Fibroblast of lung (primary cell): Measurements from ENCODE around the gene SVEP1. TPM values are rescaled to one million over a fixed set of nuclear protein-coding genes. Genes with fewer than 3 reads are reported as not detected.
A peak's percentile ranks its signal among the peaks of the same experiment; 100 is the strongest.

Experiments used
- DNase-seq, 2 donors: peaks; one replicate each; pipeline versions ENCODE4 v3.0.0 to v3.0.0-alpha.2; 2010; ENCODE audit warnings: low read depth in 2 of 2
- H2AFZ ChIP-seq: 2 replicates; pipeline ENCODE4 v1.5.1; 2012; ENCODE audit warnings: low read length, control low read depth, inconsistent platforms
- H3K27ac ChIP-seq: 2 replicates; pipeline ENCODE4 v1.5.1; 2011; ENCODE audit warnings: low read length, control low read depth; ENCODE audit not compliant: insufficient read depth
- H3K27me3 ChIP-seq: 2 replicates; pipeline ENCODE4 v1.5.1; 2011; ENCODE audit warnings: mild to moderate bottlenecking, low read length; ENCODE audit not compliant: control insufficient read depth, insufficient read depth
- H3K36me3 ChIP-seq: 2 replicates; pipeline ENCODE4 v1.5.1; 2011; ENCODE audit warnings: low read length; ENCODE audit not compliant: control insufficient read depth, insufficient read depth
- H3K4me1 ChIP-seq: 2 replicates; pipeline ENCODE4 v1.5.1; 2011; ENCODE audit warnings: low read length; ENCODE audit not compliant: control insufficient read depth, insufficient read depth; ENCODE audit errors: extremely low read depth
- H3K4me2 ChIP-seq: 2 replicates; pipeline ENCODE4 v1.5.1; 2011; ENCODE audit warnings: low read length, control low read depth; ENCODE audit not compliant: insufficient read depth; ENCODE audit errors: extremely low read depth
- H3K4me3 ChIP-seq, 4 experiments: fragments of 200-600 bp in 1 of 4; sonication (generic) in 1 of 4; replicated peaks in 1 of 4; 2 replicates each; pipeline ENCODE4 v1.5.1; 2011 to 2016; ENCODE audit warnings: low read length in 4 of 4, low read depth in 3 of 4, mild to moderate bottlenecking in 3 of 4, control low read depth in 2 of 4, inconsistent platforms in 1 of 4, mixed read lengths in 1 of 4; ENCODE audit not compliant: insufficient read depth in 1 of 4; ENCODE audit errors: control extremely low read depth in 1 of 4
- H3K79me2 ChIP-seq: 2 replicates; pipeline ENCODE4 v1.5.1; 2012; ENCODE audit warnings: mild to moderate bottlenecking, low read length, inconsistent platforms; ENCODE audit not compliant: control insufficient read depth, insufficient read depth
- H3K9ac ChIP-seq: 2 replicates; pipeline ENCODE4 v1.5.1; 2011; ENCODE audit warnings: mild to moderate bottlenecking, low read length, control low read depth; ENCODE audit not compliant: insufficient read depth
- H3K9me3 ChIP-seq: 2 replicates; pipeline ENCODE4 v1.5.1; 2012; ENCODE audit warnings: low read depth, low read length; ENCODE audit not compliant: control insufficient read depth, insufficient read depth
- H4K20me1 ChIP-seq: 2 replicates; pipeline ENCODE4 v1.5.1; 2011; ENCODE audit warnings: low read length; ENCODE audit not compliant: control insufficient read depth, insufficient read depth; ENCODE audit errors: extremely low read depth
- EZH2 ChIP-seq: IDR thresholded peaks from 2 replicates; pipeline ENCODE4 v1.5.1; 2012; ENCODE audit warnings: low read length, control low read depth, mild to moderate bottlenecking; ENCODE audit errors: missing control alignments
- polyA plus RNA-seq, 2 donors: library from polyadenylated mRNA; depleted of rRNA in 1 of 2; stranded (reverse) in 1 of 2; unstranded in 1 of 2; fragments of >200 nt; gene quantifications; 2 replicates each; pipeline ENCODE4 v1.2.1, GENCODE V29; 2011 to 2012; ENCODE audit warnings: missing spikeins in 1 of 2
- total RNA-seq: library from RNA; depleted of rRNA; stranded (reverse); fragments of >200 nt; gene quantifications from 2 replicates; pipeline ENCODE4 v1.2.1, GENCODE V29; 2014
- TF ChIP-seq, protein P1 (sequence below), 2 donors: IDR thresholded peaks in 1 of 2; conservative IDR thresholded peaks in 1 of 2; 1 replicate in 1 of 2; 2 replicates in 1 of 2; pipeline ENCODE4 v1.5.1; 2011 to 2012; ENCODE audit warnings: low read length in 2 of 2, control low read depth in 1 of 2, inconsistent platforms in 1 of 2, low read depth in 1 of 2, mild to moderate bottlenecking in 1 of 2

Gene SVEP1
- total and polyA plus RNA-seq, 2 donors (not counting 1 experiment from before 2014, with no cell fraction given), result 46.3 to 96.9 TPM

DNA sequence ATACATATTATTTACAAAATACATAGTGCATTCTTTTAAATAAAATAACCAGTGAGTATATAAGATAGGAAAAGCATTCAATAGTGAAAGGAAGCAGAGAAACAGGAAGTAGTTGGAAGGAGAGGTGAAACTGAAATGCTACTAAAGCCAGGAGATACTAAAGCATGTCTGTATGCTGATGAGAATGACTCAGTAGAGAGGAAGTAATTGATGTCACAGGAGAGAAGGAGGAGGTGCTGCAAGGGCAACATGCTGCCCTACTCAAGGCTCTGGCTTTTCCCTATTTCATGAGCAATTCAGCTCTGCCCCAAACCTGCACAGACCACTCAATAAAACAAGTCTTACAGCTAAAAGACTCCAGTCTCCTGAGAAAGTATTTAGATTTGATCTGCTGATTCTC is 133.4 kb downstream of the SVEP1 start:
- DNase-seq, result no peak
- Histone ChIP-seq H3K36me3 (peaks cover 2% of the 10 kb centered on the region), H3K4me1 (peaks cover 7% of the 10 kb centered on the region)

DNA sequence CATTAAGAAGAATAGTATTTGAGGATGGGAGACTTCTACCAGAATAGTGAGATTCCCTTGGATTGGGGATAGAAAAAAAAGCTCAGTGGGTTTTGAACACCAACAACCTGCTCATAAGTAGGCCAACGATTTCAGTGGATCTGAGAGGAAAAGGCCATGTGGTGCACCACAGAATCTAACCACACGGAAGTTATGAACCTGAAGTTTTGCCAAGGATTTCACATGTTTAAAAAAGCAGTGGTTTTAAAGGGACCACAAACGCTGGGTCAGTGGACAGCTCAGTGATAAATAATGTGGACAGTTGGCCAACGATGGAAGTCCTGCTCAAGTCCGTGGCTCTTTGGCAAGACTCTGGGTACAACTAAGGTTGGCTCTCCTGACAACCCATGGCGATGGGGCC is 134.6 kb downstream of the SVEP1 start:
- Histone ChIP-seq H3K9ac (no peak overlapping the region), H4K20me1 (no peaks in the 10 kb centered on the region), H3K4me3 (no peak overlapping the region), H3K9me3 (no peaks in the 10 kb centered on the region), H3K36me3 (peaks cover under 1% of the 10 kb centered on the region), H3K4me1 (peaks cover 15% of the 10 kb centered on the region), H3K27me3 (no peaks in the 10 kb centered on the region), H3K4me2 (no peak overlapping the region), H3K27ac (no peak overlapping the region), H3K79me2 (no peaks in the 10 kb centered on the region), H2AFZ (no peak overlapping the region)
- no peak for TF ChIP-seq EZH2
- TF ChIP-seq, protein P1, sequence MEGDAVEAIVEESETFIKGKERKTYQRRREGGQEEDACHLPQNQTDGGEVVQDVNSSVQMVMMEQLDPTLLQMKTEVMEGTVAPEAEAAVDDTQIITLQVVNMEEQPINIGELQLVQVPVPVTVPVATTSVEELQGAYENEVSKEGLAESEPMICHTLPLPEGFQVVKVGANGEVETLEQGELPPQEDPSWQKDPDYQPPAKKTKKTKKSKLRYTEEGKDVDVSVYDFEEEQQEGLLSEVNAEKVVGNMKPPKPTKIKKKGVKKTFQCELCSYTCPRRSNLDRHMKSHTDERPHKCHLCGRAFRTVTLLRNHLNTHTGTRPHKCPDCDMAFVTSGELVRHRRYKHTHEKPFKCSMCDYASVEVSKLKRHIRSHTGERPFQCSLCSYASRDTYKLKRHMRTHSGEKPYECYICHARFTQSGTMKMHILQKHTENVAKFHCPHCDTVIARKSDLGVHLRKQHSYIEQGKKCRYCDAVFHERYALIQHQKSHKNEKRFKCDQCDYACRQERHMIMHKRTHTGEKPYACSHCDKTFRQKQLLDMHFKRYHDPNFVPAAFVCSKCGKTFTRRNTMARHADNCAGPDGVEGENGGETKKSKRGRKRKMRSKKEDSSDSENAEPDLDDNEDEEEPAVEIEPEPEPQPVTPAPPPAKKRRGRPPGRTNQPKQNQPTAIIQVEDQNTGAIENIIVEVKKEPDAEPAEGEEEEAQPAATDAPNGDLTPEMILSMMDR (conservative IDR thresholded peaks at IDR 0.05 in 1 of 2, IDR thresholded peaks at IDR 0.05 in 1 of 2; ENCODE audit: low read depth in 1 of 2, low read length in 2 of 2), result no peak
- DNase-seq, result peak; percentile 93 to 94

More for the DNA sequence above, 133.4 kb downstream of the SVEP1 start:
- H3K27me3 ChIP-seq, result no peaks in the 10 kb centered on the region
- no peaks in the 10 kb centered on the region for H3K79me2 ChIP-seq
- H3K4me2 ChIP-seq, result no peak overlapping the region
- no peak overlapping the region for H3K9ac ChIP-seq
- no peaks in the 10 kb centered on the region for H3K9me3 ChIP-seq
- H2AFZ ChIP-seq, result no peak overlapping the region
- H4K20me1 ChIP-seq, result no peaks in the 10 kb centered on the region
- H3K4me3 ChIP-seq, result no peak overlapping the region
- TF ChIP-seq, protein P1 (conservative IDR thresholded peaks at IDR 0.05 in 1 of 2, IDR thresholded peaks at IDR 0.05 in 1 of 2; ENCODE audit: low read depth in 1 of 2, low read length in 2 of 2), result no peak
- no peak for TF ChIP-seq EZH2
- H3K27ac ChIP-seq, result no peak overlapping the region

DNA sequence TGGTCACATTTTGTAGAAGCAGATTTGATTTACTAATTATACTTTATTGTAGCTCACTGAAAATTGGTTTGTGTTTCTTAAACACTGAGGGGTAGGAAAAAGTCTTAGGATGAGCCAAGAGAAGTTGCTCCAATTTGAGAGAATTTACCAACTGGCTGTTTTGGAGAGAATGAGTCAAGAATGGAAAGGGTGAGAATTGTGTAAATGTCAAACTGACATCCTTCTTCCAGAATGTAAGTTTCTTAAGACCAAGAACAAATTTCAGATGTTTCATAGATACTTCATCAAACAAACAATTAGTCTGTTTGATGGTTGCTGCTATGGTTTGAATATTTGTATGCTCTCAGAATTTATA is 135.7 kb downstream of the SVEP1 start:
- Histone ChIP-seq H3K4me1 (peaks cover 16% of the 10 kb centered on the region), H3K79me2 (no peaks in the 10 kb centered on the region), H3K36me3 (no peaks in the 10 kb centered on the region), H2AFZ (no peak overlapping the region), H3K4me2 (peak overlapping the region; percentile 13), H3K9me3 (no peaks in the 10 kb centered on the region), H3K27me3 (no peaks in the 10 kb centered on the region), H4K20me1 (no peaks in the 10 kb centered on the region), H3K4me3 (no peak overlapping the region), H3K9ac (no peak overlapping the region), H3K27ac (peak overlapping the region; percentile 65)
- peak; percentile 61 to 87 for DNase-seq
- TF ChIP-seq, protein P1 (conservative IDR thresholded peaks at IDR 0.05 in 1 of 2, IDR thresholded peaks at IDR 0.05 in 1 of 2; ENCODE audit: low read depth in 1 of 2, low read length in 2 of 2), result no peak
- no peak for TF ChIP-seq EZH2
